GM12878 (cell line): Measurements from ENCODE around the gene IRF4. TPM values are rescaled to one million over a fixed set of nuclear protein-coding genes. Genes with fewer than 3 reads are reported as not detected.

Experiments
- ATAC-seq: fragments of 200-7000 bp; cut with Tn5 transposase; 3 replicates; pipeline ENCODE4 v1.9.1; 2020; ENCODE audit warnings: mild to moderate bottlenecking, moderate library complexity
- BruUV-seq: library from RNA; stranded (reverse); fragments of 400-500 nt; replicated peaks from 2 replicates; lab custom pipeline; 2021; lab: Mats Ljungman, UMichigan
- CTCF ChIA-PET: fragments of 300-600 bp; sonication (Branson Sonifier 250); formaldehyde crosslinking; extraction: SDS; loops from one replicate; lab custom pipeline; 2021; ENCODE audit warnings: inconsistent platforms; lab: Yijun Ruan, JAX
- POLR2A ChIA-PET: fragments of 350-600 bp; formaldehyde crosslinking; extraction: SDS; loops from one replicate; lab custom pipeline; 2021; ENCODE audit warnings: inconsistent platforms; lab: Charles Lee
- RAD21 ChIA-PET: fragments of 300-600 bp; sonication (Branson Sonifier 250); formaldehyde crosslinking; loops from one replicate; lab custom pipeline; 2023; ENCODE audit warnings: antibody characterized with exemption; ENCODE audit not compliant: unreplicated experiment; lab: Charles Lee
- SMC1A ChIA-PET: fragments of 300-600 bp; sonication (Branson Sonifier 250); formaldehyde crosslinking; loops from one replicate; lab custom pipeline; 2023; ENCODE audit not compliant: unreplicated experiment, uncharacterized antibody; lab: Charles Lee
- DNase-seq: peaks from one replicate; pipeline ENCODE4 v3.0.0-alpha.2; 2011; ENCODE audit warnings: low read depth, low spot score
- FAIRE-seq: peaks from 3 replicates; lab custom pipeline; 2011; peaks lifted over from hg19 to GRCh38; lab: Jason Lieb, UNC
- H2AFZ ChIP-seq: 2 replicates; pipeline ENCODE4 v1.6.0; 2011; ENCODE audit warnings: low read depth, low read length, control low read depth; ENCODE audit not compliant: control insufficient read depth
- H3K27ac ChIP-seq: 2 replicates; pipeline ENCODE4 v1.5.1; 2011; ENCODE audit warnings: control low read depth; ENCODE audit not compliant: control insufficient read depth, insufficient read depth
- H3K27me3 ChIP-seq, 2 experiments: replicated peaks in 1 of 2; 2 replicates each; pipeline versions ENCODE4 v1.6.0 to v1.6.1; 2011; ENCODE audit warnings: low read length in 1 of 2; ENCODE audit not compliant: control insufficient read depth in 2 of 2, insufficient read depth in 2 of 2
- H3K36me3 ChIP-seq, 2 experiments: 2 replicates each; pipeline ENCODE4 v1.5.1; 2011; ENCODE audit warnings: low read length in 1 of 2; ENCODE audit not compliant: control insufficient read depth in 2 of 2, insufficient read depth in 2 of 2
- H3K4me1 ChIP-seq: 2 replicates; pipeline ENCODE4 v1.6.1; 2011; ENCODE audit warnings: mild to moderate bottlenecking, low read length, moderate library complexity, mixed read lengths; ENCODE audit not compliant: control insufficient read depth, insufficient read depth
- H3K4me2 ChIP-seq: 2 replicates; pipeline ENCODE4 v1.6.0; 2011; ENCODE audit warnings: control low read depth; ENCODE audit not compliant: control insufficient read depth, insufficient read depth
- H3K4me3 ChIP-seq: fragments of 200-600 bp; sonication (generic); 2 replicates; pipeline ENCODE4 v1.5.1; 2016
- H3K79me2 ChIP-seq: 2 replicates; pipeline ENCODE4 v1.6.0; 2011; ENCODE audit warnings: low read length; ENCODE audit not compliant: control insufficient read depth, insufficient read depth
- H3K9ac ChIP-seq: 2 replicates; pipeline ENCODE4 v1.8.0; 2011; ENCODE audit warnings: low read length, control low read depth, mixed read lengths; ENCODE audit not compliant: control insufficient read depth, insufficient read depth
- H3K9me3 ChIP-seq: replicated peaks from 3 replicates; pipeline ENCODE4 v1.5.1; 2011; ENCODE audit warnings: mild to moderate bottlenecking, low read length; ENCODE audit not compliant: control insufficient read depth, insufficient read depth
- H4K20me1 ChIP-seq: 2 replicates; pipeline ENCODE4 v1.6.0; 2011; ENCODE audit not compliant: control insufficient read depth, insufficient read depth
- BRCA1 ChIP-seq: IDR thresholded peaks from 2 replicates; pipeline ENCODE4 v1.6.1; 2011; ENCODE audit warnings: low read depth, low read length, improper control_type of control experiment
- ETV6 ChIP-seq, 2 experiments: fragments of 450-650 bp in 1 of 2; IDR thresholded peaks in 1 of 2; conservative IDR thresholded peaks in 1 of 2; 2 replicates each; pipeline ENCODE4 v1.6.1; 2014; ENCODE audit warnings: antibody characterized with exemption in 1 of 2, borderline replicate concordance in 1 of 2, low read depth in 1 of 2, mild to moderate bottlenecking in 1 of 2, moderate library complexity in 1 of 2
- FOS ChIP-seq: IDR thresholded peaks from 3 replicates; pipeline ENCODE4 v1.6.1; 2011; ENCODE audit warnings: borderline replicate concordance; ENCODE audit not compliant: insufficient read length; ENCODE audit errors: extremely low read depth
- MLLT1 ChIP-seq: fragments of 450-650 bp; IDR thresholded peaks from 2 replicates; pipeline ENCODE4 v1.6.1; 2016; ENCODE audit warnings: mild to moderate bottlenecking
- RAD51 ChIP-seq: fragments of 450-650 bp; IDR thresholded peaks from 2 replicates; pipeline ENCODE4 v1.6.1; 2016; ENCODE audit warnings: moderate library complexity, mild to moderate bottlenecking, inconsistent platforms
- RCOR1 ChIP-seq: conservative IDR thresholded peaks from 2 replicates; pipeline ENCODE4 v1.6.1; 2012; ENCODE audit warnings: low read depth, low read length, improper control_type of control experiment
- SREBF2 ChIP-seq: IDR thresholded peaks from 2 replicates; pipeline ENCODE4 v1.6.1; 2012; ENCODE audit warnings: mild to moderate bottlenecking, low read length
- SRF ChIP-seq, 2 experiments: IDR thresholded peaks; 2 replicates each; pipeline ENCODE4 v1.6.1; 2011; ENCODE audit warnings: low read depth in 2 of 2, low read length in 2 of 2, mild to moderate bottlenecking in 1 of 2, moderate library complexity in 1 of 2
- ZBTB11 ChIP-seq: fragments of 450-650 bp; formaldehyde crosslinking; IDR thresholded peaks from 2 replicates; pipeline ENCODE4 v1.5.0; 2022; ENCODE audit warnings: mild to moderate bottlenecking, missing genetic modification characterization
- WGBS: methylation state at CpG from one replicate; pipeline ENCODE4 v1.1.6; 2016; ENCODE audit warnings: low lambda C conversion rate; ENCODE audit not compliant: insufficient replicate concordance, insufficient coverage; ENCODE audit errors: missing lambda C conversion rate; 5-methylcytosine and 5-hydroxymethylcytosine counted together
- in situ Hi-C: fragments of 300-500 bp; cut with MboI; formaldehyde crosslinking; loops from 9 replicates; pipeline ENCODE4 v1.14.3; 2018; ENCODE audit warnings: mixed read lengths
- intact Hi-C: fragments of 100-400 bp; cut with micrococcal nuclease; formaldehyde crosslinking; loops from one replicate; pipeline ENCODE4 v1.14.2; 2022; ENCODE audit not compliant: unreplicated experiment
- polyA plus RNA-seq, 11 experiments: library from polyadenylated mRNA; depleted of rRNA in 4 of 11; unstranded in 6 of 11; stranded (reverse) in 5 of 11; fragments of >200 nt; fragmentation: Nextera tagmentation in 4 of 11; fragmentation: Illumina TruSeq in 1 of 11; extraction: Ambion mirVana in 4 of 11; extraction: Trizol in 1 of 11; gene quantifications; 1 replicate in 1 of 11; 2 replicates in 10 of 11; pipeline versions ENCODE4 v1.2.1 to v1.2.3, GENCODE V29; 2011 to 2016; ENCODE audit warnings: inconsistent platforms in 2 of 11, missing spikeins in 2 of 11, low read depth in 1 of 11
- total RNA-seq, 4 experiments: library from RNA; depleted of rRNA in 3 of 4; stranded (reverse); fragments of >200 nt in 3 of 4; fragmentation: Illumina TruSeq in 1 of 4; extraction: Trizol in 1 of 4; gene quantifications; 2 replicates each; pipeline versions ENCODE4 v1.2.1 to v1.2.3, GENCODE V29; 2013 to 2021
- TF ChIP-seq, protein P1 (sequence below): fragments of 150-350 bp; IDR thresholded peaks from 2 replicates; pipeline ENCODE4 v1.6.1; 2014; ENCODE audit warnings: mild to moderate bottlenecking, low read depth, low read length

The IRF4 gene
- total and polyA plus RNA-seq, 10 of the 15 experiments (the other 5 are each of a cell fraction or from before 2014, with no cell fraction given), result 50.0 to 495 (median 257) TPM

DNA sequence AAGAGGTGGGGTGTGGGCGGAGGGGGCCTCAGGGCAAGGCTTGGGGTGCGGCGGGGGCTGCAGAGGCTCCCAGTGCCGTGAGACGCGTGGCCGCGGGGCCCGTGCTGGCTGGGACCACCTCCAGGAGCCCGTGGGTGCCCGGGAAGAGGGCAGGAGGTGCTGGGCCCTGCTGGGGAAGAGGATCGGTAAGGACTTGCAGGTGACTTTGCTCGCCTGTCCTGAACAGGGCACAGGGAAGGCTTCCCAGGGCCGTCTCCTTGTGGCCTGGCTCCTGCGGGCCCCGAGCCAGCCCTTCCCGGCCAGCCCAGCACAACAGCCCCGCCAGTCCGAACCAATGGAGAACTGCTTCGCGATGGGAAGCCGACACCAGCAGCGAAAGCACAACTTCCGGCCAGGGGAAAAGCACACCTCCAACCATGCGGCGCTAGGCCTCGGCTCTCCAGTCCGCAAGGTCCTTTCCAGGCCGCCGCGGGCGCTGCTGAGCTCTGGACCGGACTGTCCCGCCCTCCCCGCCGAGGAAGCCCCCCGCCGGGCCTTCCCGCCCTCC lies 32.3 kb downstream of the IRF4 start:
- no peaks in the 10 kb centered on the region for H3K79me2 ChIP-seq
- no peak overlapping the region for H3K4me2 ChIP-seq
- in situ Hi-C loops (no loop called here), intact Hi-C loops (no loop called here)
- no peak overlapping the region for H2AFZ ChIP-seq
- ChIA-PET POLR2A (no interaction called here), SMC1A (no interaction called here), CTCF (no interaction called here), RAD21 (no interaction called here)
- DNase-seq, result no peak
- no peaks in the 10 kb centered on the region for H4K20me1 ChIP-seq
- WGBS, result 98% methylated on average over 27 of the region's 39 CpGs
- H3K27me3 ChIP-seq, result no peaks in the 10 kb centered on the region
- no peak overlapping the region for H3K4me3 ChIP-seq
- H3K4me1 ChIP-seq, result peaks cover 11% of the 10 kb centered on the region
- no peak for FAIRE-seq
- TF ChIP-seq SRF (IDR thresholded peaks at IDR 0.05; ENCODE audit: low read depth in 2 of 2, low read length in 2 of 2) (no peak), ZBTB11 (CRISPR knock-in tag) (no peak), MLLT1 (no peak), ETV6 (conservative IDR thresholded peaks at IDR 0.05 in 1 of 2, IDR thresholded peaks at IDR 0.05 in 1 of 2; ENCODE audit: borderline replicate concordance in 1 of 2, low read depth in 1 of 2) (no peak), RAD51 (no peak), BRCA1 (no peak), FOS (no peak), SREBF2 (no peak), RCOR1 (no peak)
- TF ChIP-seq, protein P1, sequence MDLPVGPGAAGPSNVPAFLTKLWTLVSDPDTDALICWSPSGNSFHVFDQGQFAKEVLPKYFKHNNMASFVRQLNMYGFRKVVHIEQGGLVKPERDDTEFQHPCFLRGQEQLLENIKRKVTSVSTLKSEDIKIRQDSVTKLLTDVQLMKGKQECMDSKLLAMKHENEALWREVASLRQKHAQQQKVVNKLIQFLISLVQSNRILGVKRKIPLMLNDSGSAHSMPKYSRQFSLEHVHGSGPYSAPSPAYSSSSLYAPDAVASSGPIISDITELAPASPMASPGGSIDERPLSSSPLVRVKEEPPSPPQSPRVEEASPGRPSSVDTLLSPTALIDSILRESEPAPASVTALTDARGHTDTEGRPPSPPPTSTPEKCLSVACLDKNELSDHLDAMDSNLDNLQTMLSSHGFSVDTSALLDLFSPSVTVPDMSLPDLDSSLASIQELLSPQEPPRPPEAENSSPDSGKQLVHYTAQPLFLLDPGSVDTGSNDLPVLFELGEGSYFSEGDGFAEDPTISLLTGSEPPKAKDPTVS, result no peak
- no peak overlapping the region for H3K27ac ChIP-seq
- no TSS peak for BruUV-seq
- no peaks in the 10 kb centered on the region for H3K36me3 ChIP-seq
- no peaks in the 10 kb centered on the region; the same call in 2 of the 3 replicates for H3K9me3 ChIP-seq
- no peak overlapping the region for H3K9ac ChIP-seq
- ATAC-seq, result no peak
